GM19023 (cell line): ENCODE data around the gene FCHSD2.
"Not testable (repeated sequence)": the region's sequence is repeated elsewhere in the genome, so short reads cannot be mapped to it uniquely, and the experiment has no call there.

ENCODE experiments used
- ATAC-seq: cut with Tn5 transposase; IDR thresholded peaks from one replicate; pipeline ENCODE4 v1.9.1; 2021; ENCODE audit warnings: mild to moderate bottlenecking, moderate library complexity; ENCODE audit not compliant: unreplicated experiment

FCHSD2 gene

DNA sequence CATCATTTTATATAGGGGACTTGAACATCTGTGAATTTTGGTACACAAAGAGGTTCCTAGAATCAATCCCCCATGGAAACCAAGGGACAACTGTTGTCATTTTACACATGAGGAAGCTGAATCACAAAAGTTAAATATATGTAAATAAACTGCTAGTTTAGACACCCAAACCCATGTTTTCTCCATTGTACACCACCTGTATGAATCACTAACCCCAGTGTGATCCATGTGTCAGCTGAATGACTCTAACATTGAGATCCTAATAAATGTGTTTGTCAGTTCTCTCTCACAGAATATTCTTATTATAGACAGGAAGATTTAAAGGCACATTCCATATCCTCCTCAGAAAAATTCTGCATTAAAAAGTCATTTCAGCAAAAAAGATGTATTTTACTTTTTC, 244.6 kb downstream of the FCHSD2 start:
- ATAC-seq, result no peak

DNA sequence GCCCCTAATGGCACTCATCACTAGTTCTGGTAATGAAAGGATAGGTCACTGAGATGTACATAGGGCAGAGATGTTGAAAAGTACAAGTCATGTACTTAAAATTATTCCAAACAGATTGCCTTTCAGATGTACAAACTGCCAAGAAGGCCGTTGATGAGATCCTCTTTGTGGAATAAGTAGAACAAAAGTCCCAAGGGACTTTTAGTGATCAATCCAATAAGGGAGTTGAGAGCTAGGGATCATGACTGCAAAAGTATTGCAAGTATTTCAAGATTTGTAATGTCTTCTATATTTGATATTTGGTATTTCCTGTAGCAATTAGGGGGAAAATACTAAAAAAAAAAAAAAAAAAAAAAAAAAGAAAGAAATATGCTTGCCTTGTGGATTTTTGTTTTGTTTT, 245.7 kb downstream of the FCHSD2 start:
- ATAC-seq, result no peak

DNA sequence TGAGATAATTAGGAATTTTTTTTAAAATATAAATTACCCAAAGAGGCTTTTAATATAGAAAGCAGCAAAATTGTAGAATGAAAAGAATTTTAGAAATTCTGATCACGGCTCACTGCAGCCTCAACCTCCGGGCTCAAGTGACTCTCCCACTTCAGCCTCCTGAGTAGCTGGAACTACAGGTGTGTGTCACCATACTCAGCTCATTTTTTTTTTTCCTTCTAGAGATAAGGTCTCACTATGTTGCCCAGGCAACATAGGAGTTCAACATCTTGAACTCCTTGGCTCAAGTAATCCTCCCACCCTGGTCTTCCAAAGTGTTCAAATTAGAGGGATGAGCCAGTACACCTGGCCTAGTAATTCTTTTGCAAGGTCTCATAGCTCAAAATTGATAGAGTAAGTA, 251.2 kb downstream of the FCHSD2 start:
- no peak for ATAC-seq

DNA sequence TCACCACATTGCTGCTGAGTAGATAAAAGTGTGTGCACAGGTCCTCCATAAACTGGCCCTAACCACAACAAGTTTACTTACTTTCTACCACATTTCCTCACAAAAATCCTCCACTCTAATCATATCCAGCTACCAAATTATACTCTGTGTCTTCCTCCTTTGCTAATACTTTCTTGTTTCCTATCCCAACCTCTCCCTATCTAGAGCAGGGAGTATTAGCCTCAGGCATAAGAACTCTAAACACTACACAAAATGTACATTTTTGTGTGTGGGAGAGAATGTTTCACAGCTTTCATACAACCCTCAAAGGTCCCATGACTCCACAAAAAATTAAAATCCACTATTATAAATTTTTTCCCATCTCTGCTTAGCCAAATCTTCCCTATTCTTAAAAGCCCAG, 255.5 kb downstream of the FCHSD2 start:
- ATAC-seq, result no peak

DNA sequence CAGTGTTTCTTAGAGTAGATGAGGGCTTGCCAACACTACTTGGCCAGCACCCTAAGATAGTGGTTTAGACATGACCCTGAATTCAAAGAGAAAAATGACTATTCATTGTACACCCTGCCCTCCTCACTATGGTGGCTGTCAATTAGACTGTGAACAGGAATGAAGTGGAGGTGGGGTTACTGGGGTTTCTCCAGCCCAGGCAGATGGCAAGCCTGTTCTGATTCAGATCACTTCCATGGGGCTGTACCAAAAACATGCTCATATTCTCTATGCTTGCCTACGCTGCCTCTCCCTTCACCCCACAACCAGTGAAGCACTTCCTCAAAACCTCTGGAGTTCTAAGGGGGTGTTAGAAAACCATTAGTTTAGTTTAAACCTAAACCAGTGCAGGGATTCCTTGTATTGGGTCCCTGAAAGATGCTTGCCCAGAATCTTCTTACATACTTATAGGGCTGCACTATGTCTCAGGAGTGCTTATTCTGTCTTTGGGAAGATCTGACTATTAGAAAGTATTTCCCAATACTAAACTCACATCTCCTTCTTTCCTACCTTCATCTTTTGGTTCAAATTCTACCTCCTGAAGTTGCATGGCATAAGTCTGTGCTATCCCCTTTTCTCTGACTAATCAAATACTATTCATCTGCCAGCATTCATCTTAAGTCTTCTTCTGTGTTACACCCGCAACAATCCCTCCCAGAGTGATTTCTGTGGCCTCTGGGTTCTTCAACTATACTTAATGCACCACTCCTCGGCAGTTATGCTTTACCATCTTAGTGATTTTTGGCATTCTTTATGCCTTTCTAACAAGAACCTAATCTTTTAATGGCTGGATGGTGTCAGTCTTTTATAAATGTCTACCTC, 256.1 kb downstream of the FCHSD2 start:
- no peak for ATAC-seq

DNA sequence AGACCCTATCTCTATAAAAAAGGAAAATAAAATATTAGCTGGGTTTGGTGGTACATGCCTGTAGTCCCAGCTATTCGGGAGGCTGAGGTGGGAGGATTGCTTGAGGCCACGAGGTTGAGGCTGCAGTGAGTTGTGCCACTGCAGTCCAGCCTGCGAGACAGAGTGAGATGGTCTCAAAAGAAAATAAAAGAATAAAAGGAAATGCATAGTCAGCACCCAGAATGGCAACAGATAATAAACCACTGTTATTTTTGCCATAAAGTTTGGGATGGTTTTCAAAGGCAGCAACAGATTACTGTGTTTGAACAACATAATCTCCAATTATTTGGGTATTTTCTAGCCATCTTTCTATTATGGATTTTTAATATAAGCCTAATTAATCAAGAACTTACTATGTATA, 266.0 kb downstream of the FCHSD2 start:
- no peak for ATAC-seq

DNA sequence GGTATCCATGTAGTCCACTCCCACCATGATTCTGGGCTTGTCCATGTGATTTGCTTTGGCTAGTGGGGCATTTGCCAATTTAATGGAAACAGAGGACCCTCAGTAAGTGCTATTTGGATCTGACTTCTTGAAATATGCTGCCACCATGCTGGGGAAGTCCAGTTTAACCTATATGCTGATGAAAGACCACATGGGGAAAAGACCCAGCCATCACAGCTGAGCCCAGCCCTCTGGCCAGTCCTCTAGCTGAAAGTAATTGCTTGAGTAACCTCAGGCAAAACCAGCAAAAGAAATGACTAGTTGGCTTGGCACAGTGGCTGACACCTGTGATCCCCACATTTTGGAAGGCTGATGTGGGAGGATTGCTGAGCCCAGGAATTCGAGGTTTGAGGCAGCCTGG, 266.4 kb downstream of the FCHSD2 start:
- ATAC-seq, result no peak

DNA sequence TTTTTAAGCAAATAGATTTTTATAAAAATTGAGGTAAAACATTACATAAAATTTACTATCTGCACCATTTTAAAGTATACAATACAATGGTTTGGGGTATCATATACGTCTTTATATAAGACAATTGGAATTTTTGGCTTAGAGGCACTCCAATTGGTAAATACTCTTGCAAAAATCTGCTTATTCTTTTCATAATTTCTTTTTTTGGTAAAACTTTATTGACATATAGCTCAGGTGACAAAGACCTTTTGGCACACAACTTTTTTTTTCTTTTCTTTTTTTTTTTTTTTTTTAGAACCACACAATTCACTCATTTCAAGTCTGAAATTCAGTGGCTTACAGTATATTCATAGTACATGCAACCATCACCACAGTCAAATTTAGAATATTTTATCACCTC, 270.1 kb downstream of the FCHSD2 start:
- no peak for ATAC-seq

DNA sequence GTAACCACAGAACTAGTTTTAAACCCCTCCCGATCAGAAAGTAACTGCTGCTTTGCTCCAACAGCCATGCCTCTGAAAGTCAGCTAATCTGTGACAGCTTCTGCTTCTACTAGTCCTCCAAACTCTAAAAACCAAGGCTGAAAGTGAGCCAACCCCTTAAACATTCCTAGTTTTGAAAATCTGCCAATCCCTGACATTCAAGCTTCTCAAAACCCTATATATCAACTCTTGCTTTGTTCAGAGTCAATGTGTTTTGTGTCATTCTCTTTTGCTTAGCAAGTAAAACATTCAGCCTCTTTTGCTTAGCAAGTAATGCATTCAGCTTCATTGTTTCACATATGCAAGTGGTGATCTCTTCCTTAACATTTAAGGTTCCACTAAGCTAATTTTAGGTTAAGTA, 271.0 kb downstream of the FCHSD2 start:
- ATAC-seq, result no peak

DNA sequence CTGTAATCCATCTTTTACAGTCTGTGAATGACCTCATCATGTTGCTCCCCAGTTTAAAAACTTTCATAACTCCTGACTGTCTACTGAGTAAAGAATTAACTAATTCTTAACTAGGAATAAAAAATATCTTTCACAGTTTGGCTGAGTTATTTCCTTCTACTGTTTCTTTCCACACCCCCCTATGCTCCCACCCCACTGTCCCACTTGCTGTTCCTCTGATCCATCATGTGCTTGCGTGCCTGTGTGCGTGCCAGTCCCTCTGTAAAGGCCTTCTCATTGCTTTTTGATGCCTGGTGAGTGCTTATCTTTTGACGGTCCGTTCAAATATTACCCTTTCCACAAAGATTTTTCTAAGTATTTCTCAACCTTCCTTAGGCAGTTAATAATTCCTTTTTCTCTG, 272.3 kb downstream of the FCHSD2 start:
- ATAC-seq, result no peak

DNA sequence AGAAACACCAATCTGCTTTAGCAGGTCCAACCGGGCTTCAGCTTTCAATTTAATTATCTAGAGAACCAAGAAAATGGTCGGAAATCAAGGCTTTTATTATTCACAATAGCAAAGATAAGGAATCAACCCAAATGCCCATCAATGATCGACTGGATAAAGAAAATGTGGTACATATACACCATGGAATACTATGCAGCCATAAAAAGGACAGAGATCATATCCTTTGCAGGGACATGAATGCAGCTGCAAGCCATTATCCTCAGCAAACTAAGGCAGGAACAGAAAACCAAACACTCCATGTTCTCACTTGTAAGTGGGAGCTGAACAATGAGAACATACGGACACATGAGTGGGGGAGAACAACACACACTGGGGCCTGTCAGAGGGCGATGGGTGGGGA, 274.1 kb downstream of the FCHSD2 start:
- ATAC-seq, result no peak

DNA sequence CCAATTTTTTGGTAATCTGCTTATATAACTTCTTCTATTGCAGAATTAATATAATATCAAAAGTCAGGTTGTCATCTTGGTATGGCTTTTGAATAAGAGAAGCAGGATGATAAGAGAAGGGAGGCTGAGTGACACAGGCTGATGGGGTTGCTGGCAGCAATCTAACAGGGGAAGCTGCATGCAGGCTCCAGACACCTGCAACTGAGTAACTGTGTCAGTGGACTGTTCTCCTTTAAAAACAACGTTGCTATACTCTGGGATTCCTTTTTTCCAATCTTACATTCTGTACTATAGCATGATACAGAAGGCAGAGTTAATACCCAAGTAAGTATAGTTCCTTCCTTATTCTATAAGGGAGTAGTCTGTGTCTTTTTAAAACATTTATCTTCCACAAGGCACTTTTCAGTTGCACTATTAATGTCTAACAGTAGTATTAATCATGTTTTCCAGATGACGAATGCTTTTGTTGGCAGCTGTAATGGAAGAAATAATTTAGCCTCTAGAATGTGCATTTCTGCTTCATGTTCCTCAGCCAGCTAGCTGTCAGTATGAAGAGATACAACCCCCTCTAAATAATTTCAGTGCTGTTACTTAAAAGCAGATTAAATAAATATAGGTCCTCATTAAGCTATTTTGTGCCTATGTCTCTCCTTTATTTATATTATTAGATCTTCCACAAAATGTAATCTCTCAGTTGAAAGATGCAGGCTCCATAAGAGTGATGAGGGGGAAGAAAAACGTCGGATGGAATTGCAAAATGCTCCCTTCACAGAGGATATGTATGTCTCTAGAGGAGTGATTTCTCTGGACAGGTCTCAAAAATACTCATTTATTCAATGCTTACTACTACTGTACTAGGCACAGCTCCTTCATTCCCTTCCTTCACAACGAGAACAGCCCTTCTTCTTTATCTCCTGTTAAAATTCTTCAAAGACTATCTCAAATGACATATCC, 277.1 kb downstream of the FCHSD2 start:
- ATAC-seq, result no peak

DNA sequence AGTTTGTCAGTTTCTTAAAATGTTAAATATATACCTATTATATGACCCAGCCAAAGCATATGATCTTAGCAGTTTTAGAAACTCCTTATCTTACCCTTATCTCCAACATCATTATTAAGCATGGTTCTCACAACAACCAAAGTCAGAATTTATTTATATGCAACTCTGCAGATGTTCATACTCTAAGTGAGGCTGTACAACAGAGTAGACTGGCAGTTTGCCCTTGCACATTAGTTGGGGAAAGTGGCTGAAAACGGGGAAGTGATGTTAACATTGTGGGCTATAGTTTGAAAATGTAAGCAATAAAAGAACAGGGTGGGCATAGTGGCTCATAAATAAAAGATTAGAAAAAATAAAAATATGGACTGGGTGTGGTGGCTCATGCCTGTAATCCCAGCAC, 278.2 kb downstream of the FCHSD2 start:
- no peak for ATAC-seq

DNA sequence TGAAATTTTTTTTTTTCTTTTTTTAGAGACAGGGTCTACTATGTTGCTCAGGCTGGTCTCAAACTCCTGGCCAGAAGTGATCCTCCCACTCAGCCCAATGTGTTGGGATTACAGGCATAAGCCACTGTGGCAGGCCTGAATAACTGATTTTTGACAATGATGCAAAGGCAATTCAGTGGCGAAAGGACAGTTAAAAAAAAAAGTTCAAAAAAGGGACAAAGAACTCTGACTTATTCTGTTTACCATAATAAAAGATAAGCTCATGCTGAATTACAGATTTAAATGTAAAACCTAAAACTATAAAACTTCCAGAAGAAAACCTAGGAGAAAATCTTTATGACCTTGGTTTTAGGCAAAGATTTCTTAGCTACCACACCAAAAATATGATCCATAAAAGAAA, 279.0 kb downstream of the FCHSD2 start:
- ATAC-seq, result no peak

DNA sequence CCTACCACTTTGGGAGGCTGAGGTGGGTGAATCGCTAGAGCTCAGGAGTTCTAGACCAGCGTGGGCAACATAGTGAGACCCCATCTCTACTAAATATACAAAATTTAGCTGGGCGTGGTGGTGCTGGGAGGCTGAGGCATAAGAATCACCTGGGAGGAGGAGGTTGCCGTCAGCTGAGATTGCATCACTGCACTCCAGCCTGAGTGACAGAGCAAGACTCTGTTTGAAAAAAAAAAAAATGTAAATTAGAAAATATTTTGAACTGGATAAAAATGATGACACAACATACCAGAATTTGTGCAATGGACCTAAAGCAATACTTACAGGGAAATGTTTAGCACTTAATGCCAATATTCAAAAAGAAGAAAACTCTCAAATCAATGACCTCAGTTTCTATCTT, 281.5 kb downstream of the FCHSD2 start:
- no peak for ATAC-seq

DNA sequence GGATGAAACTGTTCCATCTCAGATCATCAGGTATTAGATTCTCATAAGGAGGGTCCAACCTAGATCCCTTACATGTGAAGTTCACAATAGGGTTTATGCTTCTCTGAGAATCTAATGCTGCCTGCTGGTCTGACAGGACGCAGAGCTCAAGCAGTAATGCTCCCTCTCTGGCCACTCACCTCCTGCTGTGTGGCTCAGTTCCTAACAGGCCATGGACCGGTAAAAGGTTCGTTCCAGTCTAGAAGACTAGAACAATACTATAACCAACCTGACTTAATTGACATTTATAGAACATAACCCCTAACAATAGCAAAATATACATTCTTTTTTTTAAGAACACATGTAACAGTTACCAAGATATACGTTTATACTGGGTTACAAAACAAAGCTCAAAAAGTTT, 282.1 kb downstream of the FCHSD2 start:
- no peak for ATAC-seq

DNA sequence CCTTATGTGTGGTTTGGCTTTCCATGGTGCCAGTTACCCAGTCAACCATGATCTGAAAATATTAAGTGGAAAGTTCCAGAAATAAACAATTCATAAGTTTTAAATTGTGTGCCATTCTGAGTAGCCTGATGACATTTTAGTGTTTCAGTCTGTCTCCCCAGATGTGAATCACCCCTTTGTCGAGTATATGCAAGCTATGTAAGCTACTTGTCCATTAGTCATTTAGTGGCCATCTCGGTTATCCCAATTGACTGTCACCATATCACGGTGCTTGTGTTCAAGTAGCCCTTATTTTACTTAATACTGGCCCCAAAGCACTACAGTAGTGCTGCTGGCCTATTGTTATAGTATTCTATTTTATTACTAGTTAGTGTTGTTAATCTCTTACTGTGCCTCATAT, 283.0 kb downstream of the FCHSD2 start:
- ATAC-seq, result no peak

DNA sequence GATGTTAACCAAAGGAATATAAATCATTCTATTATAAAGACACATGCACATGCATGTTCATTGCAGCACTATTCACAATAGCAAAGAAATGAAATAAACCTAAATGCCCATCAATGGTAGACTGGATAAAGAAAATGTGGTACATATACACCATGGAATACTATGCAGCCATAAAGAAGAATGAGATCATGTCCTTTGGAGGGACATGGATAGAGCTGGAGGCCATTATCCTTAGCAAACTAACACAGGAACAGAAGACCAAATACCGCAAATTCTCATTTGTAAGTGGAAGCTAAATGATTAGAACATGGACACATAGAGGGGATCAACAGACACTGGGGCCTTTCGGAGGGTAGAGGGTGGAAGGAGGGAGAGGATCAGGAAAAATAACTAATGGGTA, 283.9 kb downstream of the FCHSD2 start:
- ATAC-seq, result not testable (repeated sequence)

DNA sequence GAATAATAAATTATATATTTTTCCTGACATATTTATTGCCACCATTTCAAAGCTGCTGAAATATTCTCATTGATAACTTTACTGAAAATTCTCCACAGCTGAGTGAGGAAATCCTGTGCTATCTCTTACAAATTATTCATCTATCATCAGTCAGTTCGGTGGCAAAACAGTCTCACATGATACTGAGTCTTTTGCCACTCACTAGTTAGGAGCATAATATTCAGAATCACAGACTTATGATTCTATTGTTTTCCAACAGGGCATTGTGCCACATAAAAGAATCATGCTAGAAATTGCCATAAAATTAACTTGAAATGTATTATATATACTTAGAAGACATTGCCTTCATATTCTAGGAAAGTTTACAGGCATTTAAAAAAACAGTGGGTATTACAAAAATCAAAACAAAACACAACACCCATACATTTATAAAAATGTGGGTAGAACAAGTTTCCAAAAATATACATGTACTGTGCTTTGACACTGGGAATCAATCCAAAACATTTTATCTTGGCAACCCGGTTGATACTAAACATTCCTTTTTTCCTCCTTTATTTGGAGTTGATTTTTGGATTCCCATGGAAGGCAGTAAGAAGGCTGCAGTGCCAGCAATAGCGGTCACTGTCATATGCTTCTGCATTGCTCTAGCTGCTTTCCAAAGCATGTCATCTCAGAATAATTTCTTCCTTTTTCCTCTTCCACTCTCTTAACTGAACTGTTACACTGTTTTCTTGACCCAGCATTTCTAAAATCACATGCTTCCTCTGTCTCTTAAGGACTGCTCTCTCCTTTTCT, 285.4 kb downstream of the FCHSD2 start:
- ATAC-seq, result no peak

DNA sequence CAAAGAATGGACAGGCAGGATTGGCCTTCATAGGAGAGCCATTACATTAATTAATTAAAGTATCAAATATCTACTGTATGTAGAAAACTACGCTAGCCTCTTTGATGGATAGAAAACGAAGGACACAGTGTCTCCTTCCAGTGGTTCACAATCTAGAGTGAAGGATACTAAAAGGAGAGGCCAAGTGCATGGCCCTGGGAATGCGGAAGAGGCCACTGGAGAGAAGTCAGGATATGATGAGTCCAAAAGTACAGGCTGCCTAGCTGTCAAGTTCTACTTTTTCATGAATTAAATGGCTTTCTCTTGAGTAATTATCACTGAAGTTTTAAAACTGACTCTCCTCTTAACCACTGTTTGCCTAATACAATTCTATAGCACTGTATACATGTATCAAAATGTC, 286.1 kb downstream of the FCHSD2 start:
- no peak for ATAC-seq

DNA sequence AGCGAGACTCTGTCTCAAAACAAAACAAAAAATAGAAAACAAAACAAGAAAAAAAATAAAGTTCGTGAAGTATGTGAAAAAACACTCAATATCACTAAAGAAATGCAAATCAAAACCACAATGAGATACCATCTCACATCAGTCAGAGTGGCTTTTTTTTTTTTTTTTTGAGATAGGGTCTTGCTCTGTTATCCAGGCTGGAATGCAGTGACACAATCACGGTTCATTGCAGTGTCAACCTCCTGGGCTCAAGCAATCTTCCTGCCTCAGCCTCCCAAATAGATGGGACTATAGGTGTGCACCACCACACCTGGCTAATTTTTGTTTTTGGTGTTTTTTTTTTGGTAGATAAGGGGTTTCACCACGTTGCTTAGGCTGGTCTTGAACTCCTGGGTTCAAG, 290.4 kb downstream of the FCHSD2 start:
- ATAC-seq, result no peak
